ENCODE results near the gene POLDIP3. TPM values are rescaled to one million over a fixed set of nuclear protein-coding genes. Genes with fewer than 3 reads are reported as not detected.

The POLDIP3 gene
- total RNA-seq: 10 to 100 TPM; 30.6 to 50.7 (median 37.2) TPM

- H3K9me3 ChIP-seq: no peaks in the 10 kb centered on the region
- ATAC-seq: peak; percentile 88
- H3K36me3 ChIP-seq: peaks cover 0 to 15% of the 10 kb centered on the region in 2 donors
- WGBS, 2 donors (ENCODE audit: low coverage in 1 of 2): 0% methylated on average over 10 to 21 of the region's 85 CpGs
- H3K4me1 ChIP-seq: peaks cover 0 to 71% (median 33%) of the 10 kb centered on the region in 3 donors
- TF ChIP-seq POLR2A (IDR thresholded peaks at IDR 0.05) (peak; percentile 78 to 86), EP300 (IDR thresholded peaks at IDR 0.05) (no peak), POLR2AphosphoS5 (IDR thresholded peaks at IDR 0.05) (no peak), CTCF (IDR thresholded peaks at IDR 0.05) (peak in 3 of 4 experiments; percentile 12 to 52 (median 33))
- H3K4me3 ChIP-seq: peak within 1 kb of the TSS; percentile 55 to 72
- peak within 1 kb of the TSS; percentile 87 to 96 (median 94) for H3K27ac ChIP-seq
- H3K27me3 ChIP-seq: no peaks in the 10 kb centered on the region
Measured at GRCh38 chr22:42614312-42615091, at the start of gene POLDIP3. POLDIP3 (minus strand) TSS chr22:42614883; CDS start chr22:42614857, 26 bp downstream.

- peak; percentile 91 for ATAC-seq
- peak overlapping the region in 3 of 4 donors; percentile 34 to 82 (median 61) for H3K27ac ChIP-seq
- H3K27me3 ChIP-seq: no peaks in the 10 kb centered on the region
- H3K4me3 ChIP-seq: peak overlapping the region; percentile 31 to 58
- WGBS, 2 donors (ENCODE audit: low coverage in 1 of 2): 0% methylated on average over 2 of the region's 68 CpGs; no CpG with 5 or more reads in 1 of the 2 donors
- H3K9me3 ChIP-seq: no peaks in the 10 kb centered on the region
- peaks cover 0 to 15% (median 4%) of the 10 kb centered on the region in 3 donors for H3K4me1 ChIP-seq
- no peaks in the 10 kb centered on the region for H3K36me3 ChIP-seq
- no peak for TF ChIP-seq EP300 (IDR thresholded peaks at IDR 0.05)
- TF ChIP-seq POLR2AphosphoS5 (IDR thresholded peaks at IDR 0.05): peak; percentile 32
- no peak for TF ChIP-seq POLR2A (IDR thresholded peaks at IDR 0.05)
- TF ChIP-seq CTCF (IDR thresholded peaks at IDR 0.05): peak in 3 of 4 experiments; percentile 79 to 88 (median 80)
Measured at GRCh38 chr22:42661985-42662831, 47.5 kb upstream of the POLDIP3 start.

DNA sequence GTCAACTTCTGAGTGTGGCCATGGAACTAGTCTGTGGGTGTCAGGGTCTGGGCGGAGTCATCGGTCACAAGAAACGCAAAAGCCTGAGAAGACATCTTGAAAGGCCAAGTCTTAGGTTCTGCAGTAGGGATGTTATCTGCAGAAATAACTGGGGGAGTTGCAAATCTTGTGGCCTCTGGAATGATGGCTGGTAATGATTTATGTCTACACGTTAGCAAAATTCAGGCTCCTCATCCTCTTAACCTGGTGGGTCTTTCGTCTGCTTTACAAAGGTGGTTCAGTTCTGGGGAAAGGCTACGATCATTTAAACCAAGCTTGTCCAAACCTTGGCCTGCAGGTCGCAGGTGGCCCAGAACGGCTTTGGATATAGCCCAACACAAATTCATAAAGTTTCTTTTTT, 41.9 kb upstream of the POLDIP3 start:
- no peaks in the 10 kb centered on the region for H3K36me3 ChIP-seq
- peaks cover 0 to 3% (median 3%) of the 10 kb centered on the region in 3 donors for H3K4me1 ChIP-seq
- H3K27ac ChIP-seq: no peak overlapping the region
- whole genome bisulfite sequencing, 2 donors (ENCODE audit: low coverage in 1 of 2): 90 to 93% methylated on average over 7 of the region's 8 CpGs
- no peak for ATAC-seq
- no peak for TF ChIP-seq EP300 (IDR thresholded peaks at IDR 0.05)
- TF ChIP-seq POLR2AphosphoS5 (IDR thresholded peaks at IDR 0.05): no peak
- no peak for TF ChIP-seq CTCF (IDR thresholded peaks at IDR 0.05)
- TF ChIP-seq POLR2A (IDR thresholded peaks at IDR 0.05): no peak
- no peaks in the 10 kb centered on the region for H3K9me3 ChIP-seq
- H3K27me3 ChIP-seq: no peaks in the 10 kb centered on the region
- no peak overlapping the region for H3K4me3 ChIP-seq

DNA sequence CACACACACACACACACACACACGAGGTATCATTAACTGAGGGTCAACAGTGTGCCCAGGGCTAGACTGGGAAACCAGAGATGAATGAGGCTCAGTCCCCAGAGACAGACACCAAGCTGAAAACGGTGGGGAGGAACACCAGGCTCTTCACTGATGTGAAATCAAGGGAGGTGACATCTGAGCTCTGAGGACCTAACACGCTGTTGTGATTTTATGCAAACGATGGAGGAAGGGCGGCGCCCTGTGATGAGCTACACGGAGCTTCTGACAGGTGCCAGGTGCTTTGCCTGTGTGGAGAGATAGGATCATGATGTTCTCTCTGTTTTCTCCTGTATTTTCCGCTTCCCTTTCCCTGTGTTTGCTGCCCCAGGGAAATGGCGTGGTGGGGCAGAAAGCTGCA, 41.0 kb upstream of the POLDIP3 start:
- WGBS, 2 donors (ENCODE audit: low coverage in 1 of 2): 77 to 80% methylated on average over 6 to 7 of the region's 9 CpGs
- no peak overlapping the region for H3K4me3 ChIP-seq
- TF ChIP-seq POLR2A (IDR thresholded peaks at IDR 0.05) (no peak), CTCF (IDR thresholded peaks at IDR 0.05) (no peak), EP300 (IDR thresholded peaks at IDR 0.05) (no peak), POLR2AphosphoS5 (IDR thresholded peaks at IDR 0.05) (no peak)
- H3K36me3 ChIP-seq: no peaks in the 10 kb centered on the region
- H3K27ac ChIP-seq: no peak overlapping the region
- H3K27me3 ChIP-seq: no peaks in the 10 kb centered on the region
- no peaks in the 10 kb centered on the region for H3K4me1 ChIP-seq
- no peak for ATAC-seq
- H3K9me3 ChIP-seq: no peaks in the 10 kb centered on the region

All from gastroesophageal sphincter (tissue), 4 donors.